22Rv1 (cell line): ENCODE results near the gene CRMP1.

Experiments
- H3K27ac ChIP-seq: fragments of 450-650 bp; 2 replicates; pipeline ENCODE4 v1.5.1; 2017
- CTCF ChIP-seq: fragments of 450-650 bp; IDR thresholded peaks from 2 replicates; pipeline ENCODE4 v1.5.1; 2017; ENCODE audit warnings: mild to moderate bottlenecking
- ZFX ChIP-seq: fragments of 450-650 bp; IDR thresholded peaks from 2 replicates; pipeline ENCODE4 v1.6.1; 2017; ENCODE audit warnings: antibody characterized with exemption, borderline replicate concordance

Gene CRMP1

GRCh38 chr4:5869966-5870619 lies 22.8 kb downstream of the CRMP1 start:
- H3K27ac ChIP-seq = no peak overlapping the region

GRCh38 chr4:5867866-5868265 lies 25.0 kb downstream of the CRMP1 start:
- TF ChIP-seq CTCF (no peak), ZFX (no peak)
- no peak overlapping the region for H3K27ac ChIP-seq

More at GRCh38 chr4:5869966-5870619, 22.8 kb downstream of the CRMP1 start:
- TF ChIP-seq ZFX (no peak), CTCF (no peak)

GRCh38 chr4:5866841-5867813 lies 25.8 kb downstream of the CRMP1 start:
- no peak overlapping the region for H3K27ac ChIP-seq
- TF ChIP-seq ZFX = no peak
- no peak for TF ChIP-seq CTCF

- TF ChIP-seq ZFX (no peak), CTCF (no peak)
- no peak overlapping the region for H3K27ac ChIP-seq
Observed at GRCh38 chr4:5865896-5866599, 26.8 kb downstream of the CRMP1 start.

GRCh38 chr4:5863461-5864113 lies 29.3 kb downstream of the CRMP1 start:
- no peak overlapping the region for H3K27ac ChIP-seq
- no peak for TF ChIP-seq CTCF
- TF ChIP-seq ZFX = no peak

- no peak overlapping the region for H3K27ac ChIP-seq
- no peak for TF ChIP-seq ZFX
- TF ChIP-seq CTCF = no peak
Observed at GRCh38 chr4:5858020-5858769, 34.7 kb downstream of the CRMP1 start.
